Fibroblast of lung (primary cell): Measurements from ENCODE around the gene TSPYL1.

ENCODE experiments used
- EZH2 ChIP-seq: IDR thresholded peaks from 2 replicates; pipeline ENCODE4 v1.5.1; 2012; ENCODE audit warnings: low read length, control low read depth, mild to moderate bottlenecking; ENCODE audit errors: missing control alignments
- TF ChIP-seq, protein P1 (sequence below), 2 donors: IDR thresholded peaks in 1 of 2; conservative IDR thresholded peaks in 1 of 2; 1 replicate in 1 of 2; 2 replicates in 1 of 2; pipeline ENCODE4 v1.5.1; 2011 to 2012; ENCODE audit warnings: low read length in 2 of 2, control low read depth in 1 of 2, inconsistent platforms in 1 of 2, low read depth in 1 of 2, mild to moderate bottlenecking in 1 of 2

DNA sequence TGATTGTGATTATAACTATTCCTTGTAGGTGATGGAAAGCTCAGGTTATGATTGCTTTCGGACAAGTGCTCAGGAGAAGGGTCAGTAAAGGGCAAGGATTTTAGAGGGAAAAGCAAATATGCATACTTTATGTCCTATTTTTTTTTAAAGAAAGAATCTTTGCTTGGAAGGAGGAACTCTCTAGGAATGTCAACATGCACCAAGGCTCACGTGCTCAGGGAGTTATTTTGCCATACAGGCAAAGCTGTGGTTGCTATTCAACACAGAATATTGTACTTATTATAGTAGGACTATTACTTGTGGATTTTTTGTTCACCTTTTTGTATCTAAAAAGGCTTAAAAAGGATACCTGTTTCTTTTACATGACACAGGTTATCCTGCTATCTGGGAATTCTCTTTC lies 3.0 kb upstream of the TSPYL1 start:
- TF ChIP-seq EZH2: no peak
- TF ChIP-seq, protein P1, sequence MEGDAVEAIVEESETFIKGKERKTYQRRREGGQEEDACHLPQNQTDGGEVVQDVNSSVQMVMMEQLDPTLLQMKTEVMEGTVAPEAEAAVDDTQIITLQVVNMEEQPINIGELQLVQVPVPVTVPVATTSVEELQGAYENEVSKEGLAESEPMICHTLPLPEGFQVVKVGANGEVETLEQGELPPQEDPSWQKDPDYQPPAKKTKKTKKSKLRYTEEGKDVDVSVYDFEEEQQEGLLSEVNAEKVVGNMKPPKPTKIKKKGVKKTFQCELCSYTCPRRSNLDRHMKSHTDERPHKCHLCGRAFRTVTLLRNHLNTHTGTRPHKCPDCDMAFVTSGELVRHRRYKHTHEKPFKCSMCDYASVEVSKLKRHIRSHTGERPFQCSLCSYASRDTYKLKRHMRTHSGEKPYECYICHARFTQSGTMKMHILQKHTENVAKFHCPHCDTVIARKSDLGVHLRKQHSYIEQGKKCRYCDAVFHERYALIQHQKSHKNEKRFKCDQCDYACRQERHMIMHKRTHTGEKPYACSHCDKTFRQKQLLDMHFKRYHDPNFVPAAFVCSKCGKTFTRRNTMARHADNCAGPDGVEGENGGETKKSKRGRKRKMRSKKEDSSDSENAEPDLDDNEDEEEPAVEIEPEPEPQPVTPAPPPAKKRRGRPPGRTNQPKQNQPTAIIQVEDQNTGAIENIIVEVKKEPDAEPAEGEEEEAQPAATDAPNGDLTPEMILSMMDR (conservative IDR thresholded peaks at IDR 0.05 in 1 of 2, IDR thresholded peaks at IDR 0.05 in 1 of 2; ENCODE audit: low read depth in 1 of 2, low read length in 2 of 2): no peak
